PC-3 (cell line): ENCODE measurements around the gene GABRD. TPM values are rescaled to one million over a fixed set of nuclear protein-coding genes. Genes with fewer than 3 reads are reported as not detected.

Experiments used
- ATAC-seq: fragments of 200-7000 bp; cut with Tn5 transposase; 2 replicates; pipeline ENCODE4 v1.9.1; 2020; ENCODE audit warnings: mild to moderate bottlenecking, moderate library complexity
- BruUV-seq: library from RNA; stranded (reverse); fragments of 400-500 nt; replicated peaks from 2 replicates; lab custom pipeline; 2021; lab: Mats Ljungman, UMichigan
- CTCF ChIA-PET: fragments of 300-600 bp; sonication (Branson Sonifier 250); formaldehyde crosslinking; loops from one replicate; lab custom pipeline; 2022; ENCODE audit warnings: antibody characterized with exemption; lab: Charles Lee
- POLR2A ChIA-PET: fragments of 300-600 bp; sonication (Branson Sonifier 250); formaldehyde crosslinking; loops from one replicate; lab custom pipeline; 2022; ENCODE audit warnings: antibody characterized with exemption; ENCODE audit not compliant: unreplicated experiment; lab: Charles Lee
- DNase-seq: peaks from one replicate; pipeline ENCODE4 v3.0.0-alpha.2; 2015
- H2AFZ ChIP-seq: fragments of 300-600 bp; sonication (generic); 2 replicates; pipeline ENCODE4 v1.6.0; 2016; ENCODE audit warnings: antibody characterized with exemption, low read length
- H3F3A ChIP-seq: fragments of 300-600 bp; sonication (generic); one replicate; pipeline ENCODE4 v1.6.0; 2017; ENCODE audit warnings: antibody characterized with exemption, low read length, control low read depth, mild to moderate bottlenecking; ENCODE audit not compliant: unreplicated experiment
- H3K27ac ChIP-seq: fragments of 300-600 bp; sonication (generic); 2 replicates; pipeline ENCODE4 v1.5.1; 2016; ENCODE audit warnings: mild to moderate bottlenecking, low read length
- H3K27me3 ChIP-seq: fragments of 300-600 bp; sonication (generic); 2 replicates; pipeline ENCODE4 v1.6.1; 2016; ENCODE audit warnings: low read length, mixed read lengths
- H3K36me3 ChIP-seq: fragments of 300-600 bp; sonication (generic); 2 replicates; pipeline ENCODE4 v1.6.1; 2016; ENCODE audit warnings: low read depth, mixed run types, low read length, mixed read lengths
- H3K4me1 ChIP-seq: fragments of 300-600 bp; sonication (generic); 2 replicates; pipeline ENCODE4 v1.5.1; 2016; ENCODE audit warnings: low read length; ENCODE audit not compliant: insufficient read depth
- H3K4me2 ChIP-seq: fragments of 300-600 bp; sonication (generic); 2 replicates; pipeline ENCODE4 v1.6.0; 2016; ENCODE audit warnings: low read length
- H3K4me3 ChIP-seq: fragments of 300-600 bp; sonication (generic); 2 replicates; pipeline ENCODE4 v1.5.1; 2016; ENCODE audit warnings: mild to moderate bottlenecking, low read length, mixed read lengths
- H3K79me2 ChIP-seq: fragments of 300-600 bp; sonication (generic); 2 replicates; pipeline ENCODE4 v1.6.1; 2017; ENCODE audit warnings: low read length, mixed read lengths
- H3K9ac ChIP-seq: fragments of 300-600 bp; sonication (generic); 2 replicates; pipeline ENCODE4 v1.6.0; 2016; ENCODE audit warnings: mild to moderate bottlenecking, low read length
- H3K9me2 ChIP-seq: fragments of 300-600 bp; sonication (generic); replicated peaks from 2 replicates; pipeline ENCODE4 v1.6.1; 2016; ENCODE audit warnings: mixed run types, low read length, mixed read lengths
- H3K9me3 ChIP-seq: fragments of 300-600 bp; sonication (generic); 2 replicates; pipeline ENCODE4 v1.6.1; 2016; ENCODE audit warnings: low read length, mixed read lengths
- H4K20me1 ChIP-seq: fragments of 300-600 bp; sonication (generic); 2 replicates; pipeline ENCODE4 v1.6.1; 2016; ENCODE audit warnings: low read length, mixed read lengths
- EZH2 ChIP-seq: fragments of 300-600 bp; sonication (generic); IDR thresholded peaks from one replicate; pipeline ENCODE4 v1.6.1; 2017; ENCODE audit warnings: antibody characterized with exemption, mild to moderate bottlenecking, low read length; ENCODE audit not compliant: unreplicated experiment
- EZH2phosphoT487 ChIP-seq: fragments of 300-600 bp; sonication (generic); IDR thresholded peaks from 2 replicates; pipeline ENCODE4 v1.6.1; 2018; ENCODE audit warnings: mild to moderate bottlenecking, antibody characterized with exemption, low read length, borderline replicate concordance
- intact Hi-C: fragments of 100-400 bp; cut with micrococcal nuclease; formaldehyde crosslinking; loops from 2 replicates; pipeline ENCODE4 v1.9.0; 2023
- total RNA-seq: library from RNA; depleted of rRNA; stranded (reverse); fragments of >200 nt; gene quantifications from 2 replicates; pipeline ENCODE4 v1.2.3, GENCODE V29; 2014
- TF ChIP-seq, protein P1 (sequence below): fragments of 300-600 bp; sonication (generic); conservative IDR thresholded peaks from 2 replicates; pipeline ENCODE4 v1.5.1; 2017; ENCODE audit warnings: antibody characterized with exemption, low read depth, mild to moderate bottlenecking, low read length

The GABRD gene
- total RNA-seq, 1 experiment from 2014 or later, result not detected

DNA sequence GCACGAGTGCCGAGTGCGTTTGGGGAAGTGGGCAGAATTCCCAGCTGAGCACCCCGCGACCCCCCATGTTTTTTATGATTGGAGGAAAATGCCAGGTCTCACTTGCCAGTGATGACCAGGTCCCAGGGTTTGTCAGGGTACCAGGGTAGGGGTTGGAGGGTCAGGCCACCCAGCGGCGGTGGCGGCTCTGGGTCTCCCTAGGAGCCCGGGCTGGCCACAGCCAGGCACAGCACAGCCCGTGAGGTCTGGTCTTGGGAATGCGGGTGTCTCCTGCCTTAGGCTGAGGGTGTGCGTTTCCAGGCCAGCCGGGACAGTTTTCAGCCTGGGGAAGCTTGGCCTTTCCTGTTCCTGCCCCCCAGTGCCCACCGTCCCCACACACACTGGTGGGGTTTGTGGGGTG lies 53.7 kb downstream of the GABRD start:
- Histone ChIP-seq H3F3A (no peaks in the 10 kb centered on the region), H3K27ac (no peak overlapping the region), H3K9me2 (no peaks in the 10 kb centered on the region), H3K27me3 (no peaks in the 10 kb centered on the region), H3K4me1 (no peaks in the 10 kb centered on the region), H3K36me3 (peaks cover 12% of the 10 kb centered on the region), H3K4me2 (no peak overlapping the region), H3K79me2 (no peaks in the 10 kb centered on the region), H3K9ac (no peak overlapping the region), H3K4me3 (no peak overlapping the region), H2AFZ (no peak overlapping the region), H3K9me3 (peaks cover 5% of the 10 kb centered on the region), H4K20me1 (no peaks in the 10 kb centered on the region)
- POLR2A ChIA-PET, result no interaction called here
- TF ChIP-seq EZH2 (no peak), EZH2phosphoT487 (no peak)
- TF ChIP-seq, protein P1, sequence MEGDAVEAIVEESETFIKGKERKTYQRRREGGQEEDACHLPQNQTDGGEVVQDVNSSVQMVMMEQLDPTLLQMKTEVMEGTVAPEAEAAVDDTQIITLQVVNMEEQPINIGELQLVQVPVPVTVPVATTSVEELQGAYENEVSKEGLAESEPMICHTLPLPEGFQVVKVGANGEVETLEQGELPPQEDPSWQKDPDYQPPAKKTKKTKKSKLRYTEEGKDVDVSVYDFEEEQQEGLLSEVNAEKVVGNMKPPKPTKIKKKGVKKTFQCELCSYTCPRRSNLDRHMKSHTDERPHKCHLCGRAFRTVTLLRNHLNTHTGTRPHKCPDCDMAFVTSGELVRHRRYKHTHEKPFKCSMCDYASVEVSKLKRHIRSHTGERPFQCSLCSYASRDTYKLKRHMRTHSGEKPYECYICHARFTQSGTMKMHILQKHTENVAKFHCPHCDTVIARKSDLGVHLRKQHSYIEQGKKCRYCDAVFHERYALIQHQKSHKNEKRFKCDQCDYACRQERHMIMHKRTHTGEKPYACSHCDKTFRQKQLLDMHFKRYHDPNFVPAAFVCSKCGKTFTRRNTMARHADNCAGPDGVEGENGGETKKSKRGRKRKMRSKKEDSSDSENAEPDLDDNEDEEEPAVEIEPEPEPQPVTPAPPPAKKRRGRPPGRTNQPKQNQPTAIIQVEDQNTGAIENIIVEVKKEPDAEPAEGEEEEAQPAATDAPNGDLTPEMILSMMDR, result no peak
- no TSS peak for BruUV-seq
- CTCF ChIA-PET, result no interaction called here
- ATAC-seq (no peak), DNase-seq (no peak)
- intact Hi-C loops, result no loop called here

DNA sequence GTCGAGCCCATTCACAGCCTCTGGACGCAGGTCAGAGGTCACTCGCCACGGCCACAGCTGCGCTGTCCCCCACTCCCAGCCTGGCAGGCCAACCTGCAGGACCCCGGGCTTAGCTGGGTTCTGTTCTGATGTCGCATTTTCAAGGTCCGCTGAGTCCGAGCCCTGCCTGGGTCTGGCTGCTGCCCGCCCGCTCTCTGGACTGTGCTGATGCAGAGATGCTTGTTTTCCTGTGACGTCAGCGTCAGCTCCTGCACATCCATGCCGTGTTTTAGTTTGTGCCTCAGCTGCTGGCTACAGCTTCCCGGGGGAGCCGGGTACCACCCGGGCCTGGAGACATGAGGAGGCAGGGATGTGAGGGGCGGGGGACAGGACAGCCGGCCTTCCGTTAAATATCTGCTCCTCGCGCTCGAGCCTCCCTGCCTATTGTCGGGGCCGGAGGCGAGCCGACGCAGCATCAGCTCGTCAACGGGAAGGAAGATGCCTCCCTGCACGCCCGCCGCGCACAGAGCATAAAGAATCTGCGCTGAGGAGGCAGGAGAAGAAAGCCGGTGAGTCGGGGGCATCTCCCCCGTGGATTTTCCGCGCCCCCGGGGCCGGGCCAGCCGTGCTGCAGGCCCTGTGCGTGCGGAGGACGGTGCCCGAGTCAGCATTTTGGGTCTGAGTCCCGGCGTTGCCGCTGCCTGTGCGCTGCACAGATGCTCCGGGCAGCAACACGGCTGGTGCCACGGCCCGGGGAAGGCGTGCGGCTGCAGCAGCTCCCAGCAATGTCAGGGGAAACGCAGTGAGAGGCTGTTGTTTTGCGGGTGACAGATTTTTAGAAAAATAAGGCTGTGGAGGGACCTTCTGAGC lies 54.5 kb downstream of the GABRD start:
- no peak overlapping the region for H2AFZ ChIP-seq
- intact Hi-C loops, result no loop called here
- H3K4me2 ChIP-seq, result no peak overlapping the region
- no peaks in the 10 kb centered on the region for H3F3A ChIP-seq
- ATAC-seq (no peak), DNase-seq (no peak)
- CTCF ChIA-PET, result no interaction called here
- TF ChIP-seq EZH2 (no peak), EZH2phosphoT487 (no peak)
- TF ChIP-seq, protein P1, result no peak
- no peaks in the 10 kb centered on the region for H3K4me1 ChIP-seq
- no peaks in the 10 kb centered on the region for H3K9me2 ChIP-seq
- H3K36me3 ChIP-seq, result peaks cover 19% of the 10 kb centered on the region
- no peak overlapping the region for H3K4me3 ChIP-seq
- H3K9ac ChIP-seq, result no peak overlapping the region
- no peaks in the 10 kb centered on the region for H3K27me3 ChIP-seq
- peaks cover 13% of the 10 kb centered on the region for H3K9me3 ChIP-seq
- H3K79me2 ChIP-seq, result no peaks in the 10 kb centered on the region
- H3K27ac ChIP-seq, result no peak overlapping the region
- POLR2A ChIA-PET, result no interaction called here
- no TSS peak for BruUV-seq
- no peaks in the 10 kb centered on the region for H4K20me1 ChIP-seq

DNA sequence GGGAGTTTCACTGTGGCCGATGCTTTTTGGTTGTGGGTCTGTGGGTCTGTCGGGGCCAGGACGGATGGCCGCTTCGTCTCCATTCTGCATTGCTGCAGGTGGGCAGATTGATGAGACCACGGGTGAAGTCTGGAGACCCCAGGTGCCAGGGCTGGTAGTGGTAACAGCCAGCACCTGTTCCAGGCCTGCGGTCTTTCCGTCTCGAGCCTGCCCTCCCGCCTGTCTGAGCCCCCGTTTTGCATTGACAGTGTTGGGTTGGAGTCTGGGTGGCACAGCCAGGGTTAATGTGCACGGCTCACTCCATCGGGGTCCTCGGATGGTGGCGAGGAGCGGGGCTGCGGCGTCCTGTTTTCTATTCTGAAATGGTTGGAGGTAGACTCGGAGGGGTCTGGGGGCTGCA lies 55.3 kb downstream of the GABRD start:
- peaks cover 20% of the 10 kb centered on the region for H3K36me3 ChIP-seq
- no peaks in the 10 kb centered on the region for H3K27me3 ChIP-seq
- H3K4me2 ChIP-seq, result no peak overlapping the region
- H3K27ac ChIP-seq, result no peak overlapping the region
- TF ChIP-seq, protein P1, result no peak
- TF ChIP-seq EZH2phosphoT487 (no peak), EZH2 (no peak)
- no peaks in the 10 kb centered on the region for H3K79me2 ChIP-seq
- peaks cover 14% of the 10 kb centered on the region for H3K9me3 ChIP-seq
- CTCF ChIA-PET, result no interaction called here
- no peak overlapping the region for H2AFZ ChIP-seq
- no peak overlapping the region for H3K4me3 ChIP-seq
- H3F3A ChIP-seq, result no peaks in the 10 kb centered on the region
- DNase-seq (no peak), ATAC-seq (no peak)
- no peaks in the 10 kb centered on the region for H3K4me1 ChIP-seq
- no peak overlapping the region for H3K9ac ChIP-seq
- H3K9me2 ChIP-seq, result no peaks in the 10 kb centered on the region
- intact Hi-C loops, result no loop called here
- POLR2A ChIA-PET, result no interaction called here
- H4K20me1 ChIP-seq, result no peaks in the 10 kb centered on the region
- no TSS peak for BruUV-seq
